Vagina (tissue), 2 donors: Measurements from ENCODE around the gene FBXO28.

Source experiments
- POLR2A ChIP-seq, 2 donors: fragments of 450-650 bp; IDR thresholded peaks; one replicate each; pipeline ENCODE4 v1.6.1; 2017; ENCODE audit warnings: antibody characterized with exemption in 2 of 2, mild to moderate bottlenecking in 2 of 2, moderate library complexity in 2 of 2
- POLR2AphosphoS5 ChIP-seq, 2 donors: sonication (generic); formaldehyde crosslinking; IDR thresholded peaks; one replicate each; pipeline ENCODE4 v1.9.0; 2017; ENCODE audit warnings: antibody characterized with exemption in 2 of 2, mild to moderate bottlenecking in 2 of 2, low read depth in 1 of 2; ENCODE audit not compliant: insufficient read depth in 1 of 2

DNA sequence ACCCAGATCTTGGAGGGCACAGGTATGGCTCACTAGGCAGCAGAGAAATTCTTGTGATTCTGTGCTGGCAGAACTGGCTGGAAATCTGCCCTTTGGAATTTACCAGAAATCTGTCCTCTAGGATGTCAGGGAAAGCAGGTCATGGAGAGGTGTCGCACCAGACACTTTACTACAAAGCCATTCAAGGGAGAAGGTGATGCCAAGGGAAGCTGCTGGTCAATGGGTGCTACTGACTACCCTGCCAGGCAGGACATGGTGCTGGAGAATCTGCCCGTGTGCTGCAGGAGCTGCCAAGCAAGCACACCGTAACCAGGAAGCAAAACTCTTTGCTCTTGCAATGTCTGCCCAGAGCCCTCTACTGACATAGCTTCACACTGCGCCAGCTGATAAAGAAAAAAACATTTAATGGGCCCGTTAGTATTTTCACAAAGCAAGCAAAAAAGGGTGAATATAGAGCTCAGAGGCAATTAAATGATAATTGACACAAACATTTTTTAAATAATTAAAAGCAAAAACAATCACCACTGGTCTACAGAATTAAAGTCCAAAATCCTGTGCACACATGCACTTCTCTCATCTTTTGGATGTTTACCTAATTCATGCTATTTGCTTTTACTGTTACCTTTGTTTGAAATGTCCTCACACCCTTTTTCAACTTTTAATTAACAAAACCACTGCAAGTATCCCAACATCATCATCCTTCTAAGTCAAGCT, 7.2 kb upstream of the FBXO28 start:
- TF ChIP-seq POLR2A (IDR thresholded peaks at IDR 0.05) (no peak), POLR2AphosphoS5 (IDR thresholded peaks at IDR 0.05; ENCODE audit: insufficient read depth in 1 of 2, low read depth in 1 of 2) (no peak)
